ENCODE measurements around the gene PHKG1.
"Not testable (repeated sequence)": the region's sequence is repeated elsewhere in the genome, so short reads cannot be mapped to it uniquely, and the experiment has no call there.

PHKG1 gene

GRCh38 chr7:56053379-56053778 is 39.4 kb downstream of the PHKG1 start:
- Histone ChIP-seq H3K36me3 (replicated peaks) (peaks cover 50% of the 10 kb centered on the region), H3K4me3 (ENCODE audit: low read depth, low read length) (no peak overlapping the region), H3K27me3 (replicated peaks) (no peaks in the 10 kb centered on the region), H3K27ac (no peak overlapping the region)
- no peak for TF ChIP-seq CTCF (IDR thresholded peaks at IDR 0.05; ENCODE audit: low read depth, low read length, missing control alignments)
- no peak for DNase-seq
- in situ Hi-C loops (cut with HindIII; ENCODE audit: low pct_ligation_motif_present, low sequenced_read_pairs) = no loop called here

- no peaks in the 10 kb centered on the region for H3K27me3 ChIP-seq (replicated peaks)
- peak within 1 kb of the TSS; percentile 86 for H3K27ac ChIP-seq
- H3K4me3 ChIP-seq (ENCODE audit: low read depth, low read length) = peak within 1 kb of the TSS; percentile 91
- in situ Hi-C loops (cut with HindIII; ENCODE audit: low pct_ligation_motif_present, low sequenced_read_pairs) = no loop called here
- TF ChIP-seq CTCF (IDR thresholded peaks at IDR 0.05; ENCODE audit: low read depth, low read length, missing control alignments) = no peak
- peak; percentile 98 for DNase-seq
- peaks cover 35% of the 10 kb centered on the region for H3K36me3 ChIP-seq (replicated peaks)
Observed at GRCh38 chr7:56051339-56052191, 41.2 kb downstream of the PHKG1 start, which contains the start of the genes CCT6A and PSPH. Gene CCT6A (plus strand): TSS chr7:56051765. CDS start chr7:56051849, 84 bp downstream. Gene PSPH (minus strand): TSS chr7:56051444. CDS start chr7:56021212, 30,232 bp downstream.

GRCh38 chr7:56051053-56051338 is 41.8 kb downstream of the PHKG1 start:
- DNase-seq = no peak
- in situ Hi-C loops (cut with HindIII; ENCODE audit: low pct_ligation_motif_present, low sequenced_read_pairs) = no loop called here
- Histone ChIP-seq H3K4me3 (ENCODE audit: low read depth, low read length) (peak overlapping the region; percentile 91), H3K27ac (peak overlapping the region; percentile 86), H3K27me3 (replicated peaks) (no peaks in the 10 kb centered on the region), H3K36me3 (replicated peaks) (peaks cover 29% of the 10 kb centered on the region)
- no peak for TF ChIP-seq CTCF (IDR thresholded peaks at IDR 0.05; ENCODE audit: low read depth, low read length, missing control alignments)

GRCh38 chr7:56048763-56049162 is 44.0 kb downstream of the PHKG1 start:
- H3K4me3 ChIP-seq (ENCODE audit: low read depth, low read length); in situ Hi-C loops (cut with HindIII; ENCODE audit: low pct_ligation_motif_present, low sequenced_read_pairs); DNase-seq; H3K27me3 ChIP-seq (replicated peaks): not testable (repeated sequence)
- peak overlapping the region; percentile 23 for H3K27ac ChIP-seq
- H3K36me3 ChIP-seq (replicated peaks) = peaks cover 10% of the 10 kb centered on the region

GRCh38 chr7:56048245-56048644 is 44.5 kb downstream of the PHKG1 start:
- Histone ChIP-seq H3K27me3 (replicated peaks) (no peaks in the 10 kb centered on the region), H3K4me3 (ENCODE audit: low read depth, low read length) (no peak overlapping the region), H3K27ac (peak overlapping the region; percentile 95), H3K36me3 (replicated peaks) (peaks cover 5% of the 10 kb centered on the region)
- no peak for TF ChIP-seq CTCF (IDR thresholded peaks at IDR 0.05; ENCODE audit: low read depth, low read length, missing control alignments)
- DNase-seq = no peak
- in situ Hi-C loops (cut with HindIII; ENCODE audit: low pct_ligation_motif_present, low sequenced_read_pairs) = no loop called here

GRCh38 chr7:56047446-56048116 is 45.2 kb downstream of the PHKG1 start:
- H3K27ac ChIP-seq = peak overlapping the region; percentile 95
- H3K27me3 ChIP-seq (replicated peaks); in situ Hi-C loops (cut with HindIII; ENCODE audit: low pct_ligation_motif_present, low sequenced_read_pairs); H3K4me3 ChIP-seq (ENCODE audit: low read depth, low read length); H3K36me3 ChIP-seq (replicated peaks); DNase-seq: not testable (repeated sequence)
